Activated CD4-positive, alpha-beta T cell treated with anti-CD3 and anti-CD28 coated beads, Interleukin-2, amount 50 U/mL, for 24 hours (primary cell): ENCODE data around the gene SSH2.
"Not testable (repeated sequence)": the region's sequence is repeated elsewhere in the genome, so short reads cannot be mapped to it uniquely, and the experiment has no call there.

Experiments
- DNase-seq, 2 donors: peaks; one replicate each; pipeline ENCODE4 v3.0.0-alpha.2; 2020; ENCODE audit warnings: low read depth in 1 of 2, low spot score in 1 of 2

Gene SSH2

DNA sequence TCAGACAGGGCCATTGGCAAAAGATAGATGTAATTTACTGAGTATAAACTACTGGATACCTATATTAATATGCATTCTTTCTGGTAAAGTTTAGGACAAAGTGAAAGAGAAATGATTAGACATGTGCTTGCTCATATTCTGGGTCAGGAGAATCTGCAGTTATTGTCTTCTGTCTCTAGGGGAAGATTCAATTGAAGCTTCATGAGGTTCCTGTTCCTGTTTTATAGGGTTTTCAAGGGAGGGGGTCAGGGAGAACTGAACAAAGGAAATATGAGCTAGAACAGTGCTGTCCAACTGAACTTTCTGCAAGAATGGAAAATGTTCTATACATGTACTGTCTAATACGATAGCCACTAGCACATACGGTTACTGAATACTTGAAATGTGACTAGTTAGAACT, 248.0 kb downstream of the SSH2 start:
- DNase-seq: no peak

DNA sequence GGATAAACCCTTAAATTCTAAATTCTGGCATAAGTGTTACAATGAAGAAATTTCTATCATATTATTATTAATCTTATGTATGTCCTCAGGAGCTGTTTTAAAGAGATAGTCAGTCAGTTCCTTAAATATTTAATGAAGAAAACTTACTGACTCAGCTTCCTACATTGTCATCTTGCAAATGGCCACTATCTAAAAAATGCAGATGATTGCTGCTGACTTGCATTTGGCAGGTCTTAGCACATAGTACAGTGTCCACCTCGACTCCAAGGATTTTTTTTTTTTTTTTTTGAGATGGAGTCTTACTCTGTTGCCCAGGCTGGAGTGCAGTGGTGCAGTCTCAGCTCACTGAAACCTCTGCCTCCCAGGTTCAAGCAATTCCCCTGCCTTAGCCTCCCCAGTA, 252.2 kb downstream of the SSH2 start:
- DNase-seq: no peak

DNA sequence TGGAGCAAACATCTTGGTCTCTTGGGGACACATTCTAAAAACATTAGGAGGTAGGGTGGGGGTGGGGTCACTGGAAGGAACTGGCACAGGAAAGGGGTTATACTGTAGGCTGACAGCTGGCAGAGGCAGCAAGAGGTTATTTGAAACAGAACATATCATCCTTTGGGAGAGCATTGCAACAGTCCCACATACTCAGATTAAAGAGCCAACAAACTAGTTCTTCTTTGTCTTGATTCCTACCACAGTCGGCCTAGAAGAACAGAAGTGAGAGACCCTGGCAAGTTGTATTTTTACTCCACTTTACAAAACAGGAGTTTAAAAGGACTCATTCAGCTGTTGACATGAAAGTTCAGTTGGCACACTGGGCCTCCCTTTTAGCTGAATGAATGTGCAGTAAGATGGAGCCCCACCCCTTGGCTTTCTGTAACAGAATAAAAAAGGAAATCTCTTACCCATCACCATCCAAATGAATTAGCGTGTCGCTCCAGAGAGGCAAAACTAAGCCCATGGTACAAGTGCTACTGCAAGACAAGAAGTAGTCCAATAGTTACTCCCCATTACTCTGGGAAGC, 252.7 kb downstream of the SSH2 start:
- no peak for DNase-seq

DNA sequence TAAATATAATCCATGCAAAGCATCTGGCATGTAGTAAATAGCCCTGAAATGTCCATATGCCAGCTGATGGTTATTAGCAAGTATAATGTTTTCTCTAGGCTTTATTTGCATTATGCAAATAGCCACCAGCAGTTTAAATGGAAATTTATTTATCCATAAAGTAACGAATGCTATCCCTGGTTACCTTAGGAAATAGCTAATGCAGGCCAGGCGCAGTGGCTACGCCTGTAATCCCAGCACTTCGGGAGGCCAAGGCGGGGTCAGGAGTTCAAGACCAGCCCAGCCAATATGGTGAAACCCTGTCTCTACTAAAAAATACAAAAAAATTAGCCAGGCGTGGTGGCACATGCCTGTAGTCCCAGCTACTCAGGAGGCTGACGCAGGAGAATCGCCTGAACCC, 254.1 kb downstream of the SSH2 start:
- not testable (repeated sequence) for DNase-seq

DNA sequence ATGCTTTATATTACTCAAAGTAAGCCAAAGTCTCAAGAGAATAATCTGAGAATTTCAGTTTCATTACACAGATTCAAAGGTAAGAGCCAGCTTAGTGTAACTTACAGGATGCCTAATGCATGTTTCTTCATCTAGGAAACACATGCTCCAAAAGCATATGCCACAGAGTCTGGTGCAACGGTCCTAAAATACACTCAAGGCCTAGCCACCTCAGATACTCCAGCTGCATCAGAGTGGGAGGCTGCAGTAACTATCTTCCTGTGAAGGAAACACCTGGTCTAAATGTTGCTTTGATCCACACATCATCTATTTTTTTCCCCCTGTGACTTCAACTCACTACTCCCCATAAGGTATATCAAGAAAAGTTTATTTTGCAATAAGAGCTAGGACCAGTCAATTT, 255.7 kb downstream of the SSH2 start:
- no peak for DNase-seq

DNA sequence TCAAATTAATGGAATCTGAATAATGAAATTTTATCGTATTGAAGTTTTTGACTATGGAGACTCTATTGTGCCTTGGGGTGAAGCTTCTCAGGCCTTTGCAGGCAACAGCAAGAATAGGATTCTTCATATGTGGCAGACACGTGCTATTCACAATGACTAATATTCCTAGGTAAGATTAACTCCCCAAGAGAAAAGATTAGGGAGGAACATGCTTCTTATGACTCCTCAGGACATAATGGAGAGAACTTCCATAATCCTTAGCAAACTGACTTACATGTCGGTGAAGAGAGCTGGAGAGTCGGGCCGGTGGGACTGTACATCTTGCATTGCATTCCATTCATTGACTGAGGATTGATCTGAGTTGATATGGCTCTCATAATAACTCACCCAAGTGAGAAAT, 258.4 kb downstream of the SSH2 start:
- no peak for DNase-seq

DNA sequence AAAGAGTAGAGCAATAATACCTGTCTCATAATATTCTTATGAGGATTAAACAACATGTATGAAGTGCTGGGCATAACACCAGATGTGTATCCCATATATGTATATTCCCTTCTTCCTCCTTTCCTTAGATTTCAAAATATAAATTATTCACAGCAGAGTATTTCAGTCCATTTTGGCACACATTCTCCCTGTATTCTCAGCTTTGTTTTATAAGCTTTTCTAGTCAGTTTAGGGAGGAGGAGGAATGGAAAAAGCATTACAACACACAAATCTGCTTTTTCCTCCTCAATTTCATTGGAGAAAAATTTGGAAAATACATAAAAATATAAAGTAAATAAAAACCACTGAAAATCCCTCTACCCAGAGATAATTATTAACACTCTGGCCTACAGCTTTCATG, 260.8 kb downstream of the SSH2 start:
- no peak for DNase-seq

DNA sequence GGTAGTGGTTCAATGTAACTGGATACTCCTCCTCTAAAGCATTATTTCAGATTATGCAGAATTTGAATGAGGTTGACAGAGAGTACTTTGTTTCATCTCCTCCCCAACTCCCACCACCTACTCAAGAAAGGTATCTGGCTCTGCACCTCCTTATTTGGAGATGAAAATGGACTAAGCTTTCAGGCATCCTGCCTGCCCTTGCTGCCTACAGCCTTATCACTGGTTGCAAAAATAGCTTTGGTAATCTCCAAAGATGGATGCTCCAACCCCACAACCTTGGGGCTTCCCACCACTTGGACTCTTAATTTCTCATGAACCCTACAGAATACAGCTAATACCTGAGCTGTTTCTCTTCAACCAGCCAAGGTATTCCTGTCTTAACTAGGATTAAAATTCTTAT, 262.1 kb downstream of the SSH2 start:
- DNase-seq: no peak

DNA sequence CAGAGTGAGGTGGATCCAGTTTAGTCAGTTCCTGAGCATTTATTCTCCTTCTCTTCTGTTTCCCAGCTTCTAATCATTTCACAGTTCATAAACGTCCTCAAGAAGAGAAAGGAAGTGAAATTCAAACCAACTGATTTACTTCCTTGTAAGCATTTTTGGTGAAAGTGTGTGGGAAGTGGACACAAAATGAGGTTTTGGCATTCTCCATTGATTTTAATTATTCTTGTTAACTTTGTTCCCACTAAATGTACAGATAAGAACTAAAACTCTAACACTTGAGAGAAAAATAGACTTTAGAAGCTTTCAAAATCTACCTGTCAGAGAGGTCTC, 264.6 kb downstream of the SSH2 start:
- no peak for DNase-seq

DNA sequence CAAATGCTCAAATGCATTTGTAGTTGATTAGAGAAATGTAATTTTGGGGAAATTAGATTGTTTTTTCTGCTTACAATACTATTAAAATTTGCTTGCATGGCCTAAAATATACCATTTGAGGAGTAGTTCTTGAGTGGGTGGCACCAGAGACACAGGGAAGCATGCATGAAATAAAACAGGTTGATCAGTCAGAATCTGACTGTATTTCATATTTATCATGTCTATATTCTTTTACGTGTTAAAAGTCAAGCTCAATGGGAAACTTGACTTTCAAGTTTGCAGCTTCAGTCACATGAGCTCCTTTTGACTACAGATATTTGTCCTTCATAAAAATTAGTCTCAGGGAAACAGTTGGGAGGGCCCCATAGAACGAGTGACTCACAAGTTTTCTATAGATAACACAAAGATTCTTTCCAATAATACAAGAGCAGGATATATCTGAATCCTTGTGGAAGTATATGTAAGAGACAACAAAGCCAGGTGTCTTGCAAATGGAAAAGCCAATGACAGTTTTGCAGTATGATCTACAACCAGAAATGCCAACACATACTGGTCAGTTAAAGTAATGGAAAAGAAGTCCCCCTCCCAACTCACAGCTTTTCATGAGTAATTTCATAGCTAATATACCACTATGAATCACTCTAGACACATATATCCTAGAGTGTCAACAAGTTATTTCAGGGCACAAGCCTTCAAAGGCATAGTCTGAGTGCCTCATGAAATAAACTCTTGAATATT, 265.1 kb downstream of the SSH2 start:
- DNase-seq: peak in 1 of 2 donors; percentile 10

DNA sequence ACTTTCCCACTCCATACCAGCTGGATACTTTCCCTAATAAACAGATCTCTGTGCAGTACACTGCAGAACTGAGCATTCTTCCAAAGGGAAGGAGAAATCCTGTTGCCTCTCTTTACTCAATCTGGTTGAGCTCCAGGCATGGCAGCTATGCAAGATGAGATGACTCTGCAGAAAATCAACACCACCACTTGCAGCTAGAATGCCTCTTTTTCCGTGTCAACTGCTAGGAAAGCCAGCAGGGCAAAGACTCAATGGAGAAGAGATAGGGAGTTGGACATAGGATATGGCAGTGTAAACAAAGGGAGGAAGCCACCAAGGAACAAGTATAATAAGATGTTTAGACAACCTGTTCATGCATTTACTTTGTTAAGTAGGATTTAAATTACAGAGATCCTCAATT, 266.9 kb downstream of the SSH2 start:
- no peak for DNase-seq

DNA sequence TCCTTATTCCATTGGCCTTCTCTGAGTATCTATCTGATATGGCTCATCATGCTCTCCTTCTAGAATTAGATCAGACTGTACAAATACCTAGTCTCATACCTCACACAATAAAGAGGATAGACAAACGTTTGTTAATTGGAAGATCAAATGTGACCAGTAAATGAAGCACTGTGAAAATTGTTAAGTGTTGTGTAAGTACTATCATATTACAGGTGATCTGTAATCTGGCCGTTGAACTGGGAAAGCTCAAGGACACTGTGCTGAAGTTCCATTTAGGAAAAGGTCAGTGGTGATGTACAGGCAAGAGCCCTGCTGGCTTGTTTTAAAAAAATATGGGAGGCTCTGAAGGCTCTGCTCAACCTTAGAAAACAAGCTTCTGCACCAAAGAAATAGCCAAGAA, 268.8 kb downstream of the SSH2 start:
- DNase-seq: no peak

DNA sequence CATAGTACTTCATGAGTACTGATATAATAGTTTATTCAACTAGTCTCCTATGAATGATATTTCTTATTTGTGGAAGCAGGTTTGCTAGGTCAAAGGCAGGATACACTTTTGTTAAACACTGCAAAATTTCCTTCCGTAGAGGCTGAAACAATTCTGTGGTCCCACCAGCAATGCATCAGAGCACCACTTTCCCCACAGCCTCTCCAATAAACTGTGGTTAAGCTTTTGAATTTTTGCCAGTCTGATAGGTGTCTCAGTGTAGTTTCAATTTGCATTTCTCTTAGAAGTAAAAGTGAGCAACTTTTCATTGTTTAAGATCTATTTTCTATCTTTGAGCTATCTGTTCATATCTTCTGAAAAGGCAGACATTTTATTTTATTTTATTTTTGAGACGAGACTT, 270.9 kb downstream of the SSH2 start:
- no peak for DNase-seq

DNA sequence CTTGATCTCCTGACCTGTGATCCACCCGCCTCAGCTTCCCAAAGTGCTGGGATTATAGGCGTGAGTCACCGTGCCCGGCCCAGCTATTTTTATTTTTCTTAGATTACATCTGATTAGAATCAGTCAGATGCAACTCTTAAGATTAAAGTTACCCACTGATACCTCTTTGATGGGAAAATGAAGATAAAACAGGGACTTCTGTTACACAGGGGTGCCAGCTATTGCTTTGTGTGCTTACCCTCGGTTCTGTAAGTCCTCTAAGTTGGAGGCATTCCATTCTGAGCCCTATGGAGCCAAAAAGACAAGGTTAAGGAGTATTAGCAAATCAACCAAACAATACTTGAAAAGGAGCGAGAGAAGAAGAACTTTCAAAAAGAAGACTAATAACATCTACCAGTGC, 274.7 kb downstream of the SSH2 start:
- DNase-seq: no peak

DNA sequence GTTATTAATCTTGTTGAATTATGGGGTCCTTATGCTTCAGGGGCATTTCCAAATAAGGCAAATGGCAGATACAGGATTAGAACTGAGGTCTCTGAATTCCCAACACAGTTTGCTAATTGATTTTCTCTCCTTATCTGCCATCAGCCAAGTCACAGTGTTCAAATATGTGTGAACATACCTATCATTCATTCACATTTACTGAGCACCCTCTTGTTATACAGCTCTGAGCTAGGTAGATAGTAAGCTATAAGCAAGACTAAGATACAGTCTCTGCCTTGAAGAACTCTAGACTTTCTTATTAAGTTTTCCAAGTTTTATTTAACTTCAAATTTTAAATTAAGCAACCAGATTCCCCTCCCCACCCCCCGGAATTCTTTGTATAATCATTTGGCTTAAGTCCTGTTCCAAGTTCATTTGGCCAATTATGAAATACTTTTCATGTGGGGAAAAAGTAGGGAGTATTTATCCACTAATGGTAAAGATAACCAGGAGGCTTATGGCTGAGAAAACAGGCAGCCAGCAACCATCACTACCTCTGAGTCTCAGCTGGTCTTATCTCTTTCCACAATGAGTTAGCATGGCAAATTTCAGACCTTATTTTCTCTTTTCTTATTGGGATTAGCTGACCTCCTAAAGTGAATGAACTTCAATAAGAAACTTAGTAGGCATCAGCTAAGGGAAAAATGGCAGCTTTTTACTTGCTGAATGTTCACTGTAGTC, 275.9 kb downstream of the SSH2 start:
- no peak for DNase-seq

DNA sequence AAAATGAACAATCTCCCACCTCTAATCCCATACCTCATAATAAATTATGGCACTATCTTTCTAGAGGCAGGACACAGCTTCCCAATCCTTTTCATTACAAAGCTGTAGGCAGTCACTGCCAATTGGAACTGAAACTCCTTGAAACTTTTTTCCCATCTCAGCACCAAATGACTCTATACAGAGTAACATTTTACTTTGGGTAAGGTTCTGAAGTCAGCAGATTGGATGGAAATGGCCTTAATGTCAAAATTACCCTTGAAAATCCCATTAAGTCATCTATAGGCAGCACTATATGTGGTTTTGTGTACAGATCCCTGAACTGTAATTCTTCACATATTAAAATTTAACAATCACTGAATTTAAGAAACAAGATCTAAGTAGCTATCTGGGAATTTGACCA, 277.1 kb downstream of the SSH2 start:
- DNase-seq: no peak

DNA sequence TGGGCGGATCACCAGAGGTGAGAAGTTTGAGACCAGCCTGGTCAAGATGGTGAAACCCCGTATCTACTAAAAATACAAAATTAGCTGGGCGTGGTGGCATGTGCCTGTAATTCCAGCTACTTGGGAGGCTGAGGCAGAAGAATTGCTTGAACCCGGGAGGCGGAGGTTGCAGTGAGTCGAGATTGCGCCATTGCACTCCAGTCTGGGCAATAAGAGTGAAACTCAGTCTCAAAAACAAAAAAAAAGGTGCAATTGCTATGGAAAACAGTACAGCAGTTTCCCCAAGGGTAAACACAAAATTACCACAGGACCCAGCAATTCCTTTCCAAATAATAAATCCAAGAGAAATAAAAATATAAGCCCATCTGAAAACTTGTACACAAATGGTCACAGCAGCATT, 278.1 kb downstream of the SSH2 start:
- not testable (repeated sequence) for DNase-seq

DNA sequence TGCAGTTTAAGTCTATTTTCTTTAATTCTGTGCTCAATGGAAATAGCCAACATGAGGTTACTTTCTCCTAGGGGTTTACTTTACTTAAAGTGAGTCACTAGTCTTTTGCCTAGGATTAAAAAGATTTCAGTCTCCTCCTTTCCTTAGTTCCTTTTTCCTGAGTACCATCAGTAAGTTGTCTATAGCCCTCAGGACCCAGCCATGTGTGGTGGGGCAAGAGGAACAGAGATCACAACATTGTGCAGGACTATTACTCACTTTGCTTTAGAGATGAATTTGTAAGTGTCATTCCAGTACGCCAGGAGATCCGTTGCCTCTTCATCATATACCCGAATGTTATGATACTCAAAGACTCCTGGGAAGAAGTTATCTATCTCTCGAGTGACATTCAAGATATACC, 279.6 kb downstream of the SSH2 start:
- no peak for DNase-seq

DNA sequence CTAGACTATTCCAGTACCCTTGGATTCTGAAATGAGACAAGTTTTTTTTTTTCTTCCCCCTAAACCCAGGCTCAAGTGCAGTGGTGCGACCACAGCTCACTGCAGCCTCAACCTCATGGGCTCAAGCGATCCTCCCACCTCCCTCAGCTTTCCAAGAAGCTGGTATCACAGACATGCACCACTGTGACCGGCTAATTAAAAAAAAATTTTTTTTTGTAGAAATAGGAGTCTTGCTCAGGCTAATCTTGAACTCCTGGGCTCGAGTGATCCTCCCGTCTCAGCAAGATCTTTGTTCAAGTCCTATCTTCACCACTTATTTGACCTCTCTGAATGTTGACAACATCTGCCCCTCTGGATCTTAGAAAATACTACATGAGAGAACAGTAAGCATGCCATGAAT, 280.7 kb downstream of the SSH2 start:
- no peak for DNase-seq

DNA sequence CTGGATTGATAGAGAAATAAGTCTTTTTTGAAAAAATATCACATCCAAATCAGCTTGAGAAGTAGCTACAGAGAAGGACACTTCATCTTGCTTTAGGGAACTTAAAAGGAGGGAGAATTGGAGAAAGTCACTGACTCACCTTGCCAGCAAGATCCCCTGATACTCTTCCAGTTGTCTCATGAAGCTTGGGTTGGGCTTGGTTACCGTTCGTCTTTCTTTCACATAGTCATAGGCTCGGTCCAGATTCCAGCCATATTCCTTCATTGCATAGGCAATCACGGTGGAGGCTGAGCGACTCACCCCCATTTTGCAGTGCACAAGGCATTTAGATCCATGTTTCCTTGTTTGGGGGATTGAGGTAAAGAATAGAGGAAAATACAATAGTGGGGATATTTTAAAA, 282.0 kb downstream of the SSH2 start:
- DNase-seq: no peak

DNA sequence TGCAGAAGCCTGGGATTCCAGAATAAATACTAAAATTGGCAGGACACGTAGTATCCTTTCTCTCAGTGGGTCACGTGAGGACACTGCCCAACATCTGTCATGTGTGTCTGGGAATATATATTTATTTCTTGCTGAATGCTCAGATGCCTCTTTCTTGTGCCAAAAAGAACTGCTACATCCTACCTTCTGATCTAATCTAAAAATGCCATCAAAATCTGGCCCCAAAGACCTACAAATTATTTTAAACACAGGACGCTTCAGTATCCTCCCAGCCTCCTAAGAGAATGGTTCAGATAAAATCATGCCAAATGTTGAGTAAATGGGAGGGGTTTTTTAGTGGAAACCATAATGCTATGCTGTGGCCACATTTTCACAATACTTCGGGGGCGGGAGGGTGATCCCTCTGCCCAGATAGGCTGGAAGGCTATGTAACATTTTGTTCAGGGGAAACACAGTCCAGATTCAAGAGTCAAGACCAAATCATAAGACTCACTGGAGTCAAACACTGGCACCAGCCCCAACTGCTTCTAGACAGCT, 284.4 kb downstream of the SSH2 start:
- DNase-seq: no peak

DNA sequence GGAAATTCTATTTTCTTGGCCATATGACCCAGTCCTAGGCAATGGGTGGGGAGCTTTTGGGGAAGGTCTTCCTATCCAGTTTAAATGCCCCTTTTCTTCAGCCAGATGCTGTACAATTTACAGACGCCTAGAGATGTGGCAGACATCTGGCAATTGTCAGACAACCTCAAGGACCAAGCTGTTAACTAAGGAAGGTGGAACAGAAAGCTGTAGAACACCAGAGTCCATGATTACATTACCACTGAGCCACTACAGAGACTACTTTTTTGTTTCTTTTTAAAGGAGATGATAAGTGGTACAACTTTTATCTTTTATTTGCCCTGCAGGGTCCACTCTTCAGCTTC, 286.2 kb downstream of the SSH2 start:
- no peak for DNase-seq

DNA sequence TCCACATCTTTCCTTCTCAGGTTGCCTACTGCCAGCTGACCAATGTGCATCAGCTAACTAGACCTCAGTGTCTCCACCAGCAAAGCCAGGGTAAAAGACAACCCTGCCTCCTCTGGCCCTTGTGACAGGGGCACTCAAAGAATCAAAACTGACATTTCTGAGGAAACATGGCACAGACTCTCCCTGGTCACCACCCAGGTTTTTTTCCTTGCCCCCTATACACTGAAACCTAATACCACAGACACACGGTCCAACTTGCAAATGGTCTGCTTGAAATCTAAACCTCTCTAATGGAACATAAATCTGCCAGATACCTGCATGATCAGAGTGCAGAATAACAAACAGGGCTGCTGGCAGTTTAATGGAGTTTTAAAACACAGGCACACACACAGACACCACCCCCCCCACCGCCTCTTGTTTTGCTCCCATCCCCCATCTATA, 287.8 kb downstream of the SSH2 start:
- DNase-seq: no peak
